Measurements from ENCODE around the gene GOLT1B. TPM values are rescaled to one million over a fixed set of nuclear protein-coding genes. Genes with fewer than 3 reads are reported as not detected.

Gene GOLT1B
- total and polyA plus RNA-seq, 9 of the 15 experiments (the other 6 are each of a cell fraction or from before 2014, with no cell fraction given), result 9.4 to 66.1 (median 26.7) TPM

- H3K9ac ChIP-seq (ENCODE audit: insufficient read depth in 1 of 2, low read depth in 2 of 2, low read length in 2 of 2), result no peak overlapping the region; a peak in 1 of 4 replicates
- H3K4me3 ChIP-seq, result 0 out of 2 replicates have a peak overlapping the region, but pooled peaks have one; percentile 6
- no peaks in the 10 kb centered on the region for H3K9me3 ChIP-seq (replicated peaks; ENCODE audit: control insufficient read depth, insufficient read depth, low read depth, low read length)
- no peaks in the 10 kb centered on the region for H3K36me3 ChIP-seq (ENCODE audit: control insufficient read depth, insufficient read depth, low read length)
- DNase-seq (ENCODE audit: extremely low read depth in 1 of 4, low spot score in 3 of 4), result no peak
- peak; percentile 36 for TF ChIP-seq GABPA (tag; conservative IDR thresholded peaks at IDR 0.05; ENCODE audit: low read depth)
- TF ChIP-seq CEBPZ (IDR thresholded peaks at IDR 0.05; ENCODE audit: borderline replicate concordance, low read depth, low read length), result no peak
- no peaks in the 10 kb centered on the region for H3K9me1 ChIP-seq (ENCODE audit: control insufficient read depth, insufficient read depth, low read length)
- no peaks in the 10 kb centered on the region for H4K20me1 ChIP-seq (replicated peaks; ENCODE audit: control insufficient read depth, insufficient read depth, low read length)
- H3K79me2 ChIP-seq (ENCODE audit: control insufficient read depth, insufficient read depth, low read length), result no peaks in the 10 kb centered on the region
- no TSS peak for BruUV-seq (replicated peaks)
- ChIA-PET POLR2A (interaction anchor here (0.6 kb wide), 1 partner anchor 58 kb away, joined by 3 read pairs; no protein-coding TSS in a partner anchor), CTCF (ENCODE audit: low intra/inter-chr PET ratio) (no interaction called here)
- no peak overlapping the region for H3K4me2 ChIP-seq (ENCODE audit: insufficient read depth, low read length)
- H3K27ac ChIP-seq (ENCODE audit: extremely low read depth, low read depth, low read length), result no peak overlapping the region
- in situ Hi-C loops (cut with MboI) (no loop called here), intact Hi-C loops (cut with micrococcal nuclease) (no loop called here)
- no peak for FAIRE-seq
- peak; percentile 49 for ATAC-seq
- peaks cover 4 to 13% of the 10 kb centered on the region in 2 experiments; a peak in 3 of 5 replicates for H3K27me3 ChIP-seq (ENCODE audit: control insufficient read depth in 2 of 2, insufficient read depth in 2 of 2, low read length in 2 of 2)
- peaks cover 0 to 8% of the 10 kb centered on the region in 2 experiments; a peak in 2 of 5 replicates for H3K4me1 ChIP-seq (replicated peaks in 1 of 2; ENCODE audit: control insufficient read depth in 2 of 2, insufficient read depth in 2 of 2, low read length in 2 of 2)
- H2AFZ ChIP-seq (ENCODE audit: low read depth, low read length), result no peak overlapping the region
- WGBS (ENCODE audit: insufficient coverage, low coverage, missing lambda C conversion rate), result 11% methylated on average over 17 of the region's 57 CpGs
Observed at GRCh38 chr12:21527451-21528180, 26.0 kb downstream of the GOLT1B start.

Measured in K562 (cell line).